CD4-positive, CD25-positive, alpha-beta regulatory T cell (primary cell): ENCODE measurements around the gene C15orf39. TPM values are rescaled to one million over a fixed set of nuclear protein-coding genes. Genes with fewer than 3 reads are reported as not detected.

Source experiments
- ATAC-seq, 2 donors: fragments of 150-1000 bp; cut with Tn5 transposase; one replicate each; pipeline ENCODE4 v1.10.0; 2021; ENCODE audit warnings: low read depth in 2 of 2, moderate number of reproducible peaks in 2 of 2, moderate library complexity in 1 of 2
- DNase-seq, 3 donors: peaks; one replicate each; pipeline versions ENCODE4 v3.0.0 to v3.0.0-alpha.2; 2012 to 2022; ENCODE audit warnings: mixed read lengths in 1 of 3
- H3K27ac ChIP-seq: one replicate; pipeline ENCODE4 v1.7.0; 2013; ENCODE audit warnings: mild to moderate bottlenecking, low read length; ENCODE audit not compliant: insufficient read depth, poor library complexity, severe bottlenecking
- H3K27me3 ChIP-seq: one replicate; pipeline ENCODE4 v1.7.0; 2013; ENCODE audit warnings: low read length; ENCODE audit not compliant: control insufficient read depth, insufficient read depth
- H3K36me3 ChIP-seq: one replicate; pipeline ENCODE4 v1.7.0; 2013; ENCODE audit warnings: mild to moderate bottlenecking, low read length, moderate library complexity; ENCODE audit not compliant: control insufficient read depth, insufficient read depth
- H3K4me1 ChIP-seq: 2 replicates; pipeline ENCODE4 v1.7.0; 2013; ENCODE audit warnings: mild to moderate bottlenecking, low read length; ENCODE audit not compliant: insufficient read depth, control insufficient read depth, poor library complexity, severe bottlenecking
- H3K4me3 ChIP-seq: one replicate; pipeline ENCODE4 v1.7.0; 2013; ENCODE audit warnings: low read depth, mild to moderate bottlenecking, low read length, moderate library complexity
- H3K9me3 ChIP-seq, 2 experiments: 1 replicate in 1 of 2; 2 replicates in 1 of 2; pipeline ENCODE4 v1.7.0; 2013; ENCODE audit warnings: low read length in 2 of 2, mild to moderate bottlenecking in 1 of 2, moderate library complexity in 1 of 2; ENCODE audit not compliant: control insufficient read depth in 2 of 2
- H3K27ac Mint-ChIP-seq, 3 donors: one replicate each; pipeline ENCODE4 v1.8.0; 2020 to 2022; ENCODE audit warnings: mild to moderate bottlenecking in 3 of 3, mixed read lengths in 3 of 3, moderate library complexity in 2 of 3
- H3K27me3 Mint-ChIP-seq: one replicate; pipeline ENCODE4 v1.8.0; 2022; ENCODE audit warnings: mild to moderate bottlenecking, mixed read lengths
- H3K36me3 Mint-ChIP-seq: one replicate; pipeline ENCODE4 v1.8.0; 2020; ENCODE audit warnings: mixed read lengths
- H3K4me1 Mint-ChIP-seq, 4 donors: one replicate each; pipeline ENCODE4 v1.8.0; 2020 to 2022; ENCODE audit warnings: mixed read lengths in 4 of 4, mild to moderate bottlenecking in 1 of 4
- H3K4me3 Mint-ChIP-seq, 4 donors: one replicate each; pipeline ENCODE4 v1.8.0; 2020 to 2022; ENCODE audit warnings: mild to moderate bottlenecking in 4 of 4, mixed read lengths in 4 of 4, moderate library complexity in 3 of 4
- H3K9me3 Mint-ChIP-seq, 7 donors: one replicate each; pipeline ENCODE4 v1.8.0; 2020 to 2022; ENCODE audit warnings: mixed read lengths in 7 of 7, mild to moderate bottlenecking in 3 of 7, moderate library complexity in 2 of 7
- polyA plus RNA-seq, 4 donors: library from polyadenylated mRNA; unstranded; fragments of 300-500 nt; fragmentation: Illumina TruSeq; gene quantifications; one replicate each; pipeline ENCODE4 v1.2.3, GENCODE V29; 2021
- total RNA-seq: library from RNA; stranded (reverse); gene quantifications from one replicate; pipeline ENCODE4 v1.2.3, GENCODE V29; 2022

The C15orf39 gene
- total and polyA plus RNA-seq, 5 donors from 2014 or later: 1.2 to 19.5 (median 2.1) TPM

DNA sequence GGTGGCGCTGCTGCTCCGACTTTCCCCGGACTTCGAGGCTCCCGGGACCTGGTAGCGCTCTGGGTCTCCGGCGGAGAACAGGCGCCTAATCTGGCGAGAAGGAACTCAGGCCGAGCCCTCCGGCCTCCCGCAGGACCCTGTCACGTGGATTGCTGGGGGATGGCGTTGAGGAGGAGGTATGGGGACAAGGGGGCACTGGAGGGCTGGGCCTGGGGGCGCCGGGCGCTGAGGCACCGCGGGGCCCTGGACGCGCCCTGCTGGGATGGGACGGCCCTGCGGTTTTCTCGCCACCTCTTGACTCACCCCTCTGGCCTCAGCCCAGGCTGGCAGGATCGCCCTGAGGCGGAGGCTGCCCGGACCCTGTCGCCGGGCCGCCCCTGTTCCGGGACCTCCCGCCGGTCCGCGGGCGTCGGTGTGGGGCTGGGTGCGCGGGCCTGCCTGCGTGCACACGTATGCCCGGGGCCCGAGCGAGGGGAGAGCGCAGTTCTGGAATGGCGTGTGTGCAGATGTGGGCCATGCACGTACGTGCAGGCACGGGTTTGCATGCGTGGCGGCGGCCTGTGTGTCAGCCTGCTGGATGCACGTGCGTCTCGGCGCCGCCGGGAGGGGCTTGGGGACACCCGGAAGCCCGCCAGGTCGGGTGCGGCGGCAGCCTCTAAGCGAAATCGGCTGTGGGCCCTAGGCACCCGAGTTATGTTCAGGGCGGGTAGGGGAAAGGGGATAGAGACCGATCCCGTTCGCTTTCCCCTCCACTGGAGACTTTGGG is 752 bp downstream of the C15orf39 start:
- H3K27me3 ChIP-seq: no peaks in the 10 kb centered on the region
- H3K27ac ChIP-seq: peak overlapping the region; percentile 91
- peaks cover 42% of the 10 kb centered on the region for H3K4me1 ChIP-seq
- Mint-ChIP-seq H3K36me3 (no peaks in the 10 kb centered on the region), H3K4me1 (peaks cover 10 to 50% (median 35%) of the 10 kb centered on the region in 4 donors), H3K27me3 (peaks cover 5% of the 10 kb centered on the region), H3K9me3 (peaks cover 0 to 1% (median 0%) of the 10 kb centered on the region in 7 donors), H3K4me3 (peak overlapping the region; percentile 91 to 98 (median 96)), H3K27ac (peak overlapping the region; percentile 84 to 91 (median 90))
- DNase-seq (peak; percentile 79 to 94 (median 86)), ATAC-seq (peak; percentile 71 to 78)
- peak overlapping the region; percentile 80 for H3K4me3 ChIP-seq
- no peaks in the 10 kb centered on the region for H3K9me3 ChIP-seq
- peaks cover 4% of the 10 kb centered on the region for H3K36me3 ChIP-seq

DNA sequence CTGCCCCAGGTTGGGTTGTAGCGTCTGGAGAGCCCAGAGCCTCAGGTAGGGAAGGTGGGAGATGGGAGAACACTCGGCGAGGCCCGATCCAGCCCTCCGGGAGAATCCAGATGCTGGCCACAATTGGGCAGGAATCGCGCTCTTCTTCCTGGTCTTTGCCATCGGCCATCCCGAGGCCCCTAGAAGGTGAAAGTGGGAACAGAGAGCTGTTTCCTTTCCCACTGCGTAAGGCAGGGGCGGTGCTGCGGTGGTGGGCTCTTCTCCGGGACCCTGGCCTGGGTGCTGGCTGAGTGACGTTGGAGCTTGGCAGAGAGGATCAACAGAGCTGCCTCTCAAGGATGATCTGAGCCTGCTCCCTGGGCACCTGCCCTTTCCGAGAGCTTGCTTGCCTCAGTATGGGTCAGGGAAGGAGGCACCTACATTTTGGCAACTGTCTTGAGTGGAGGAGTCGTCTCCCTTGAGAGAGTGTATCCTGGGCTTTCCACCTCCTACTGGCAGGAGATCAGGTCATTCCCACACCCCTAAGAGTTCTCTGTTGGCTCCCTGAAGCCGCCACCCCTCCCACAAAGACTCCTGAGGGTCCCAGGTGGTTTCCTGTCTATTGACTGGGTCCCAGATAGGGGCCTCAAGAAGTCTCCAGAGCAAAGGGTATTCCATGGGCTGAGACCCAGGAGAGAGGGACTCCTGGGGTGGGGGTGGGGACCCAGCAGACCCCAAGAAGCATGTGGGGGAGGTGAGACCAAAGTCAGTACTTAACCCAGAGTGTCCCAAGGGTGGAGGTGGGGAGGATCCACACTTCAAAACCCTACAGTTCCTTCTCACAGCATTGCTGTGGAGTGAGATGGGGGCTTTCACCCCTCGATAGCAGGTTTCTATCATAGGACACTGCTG is 1.6 kb downstream of the C15orf39 start:
- Histone ChIP-seq H3K36me3 (peaks cover 13% of the 10 kb centered on the region), H3K27me3 (no peaks in the 10 kb centered on the region), H3K27ac (peak overlapping the region; percentile 91), H3K4me1 (peaks cover 42% of the 10 kb centered on the region), H3K9me3 (no peaks in the 10 kb centered on the region), H3K4me3 (peak overlapping the region; percentile 80)
- Mint-ChIP-seq H3K27me3 (peaks cover 5% of the 10 kb centered on the region), H3K9me3 (peaks cover 0 to 1% (median 0%) of the 10 kb centered on the region in 7 donors), H3K27ac (peak overlapping the region; percentile 84 to 97 (median 90)), H3K4me3 (peak overlapping the region; percentile 91 to 98 (median 96)), H3K4me1 (peaks cover 10 to 51% (median 35%) of the 10 kb centered on the region in 4 donors), H3K36me3 (no peaks in the 10 kb centered on the region)
- ATAC-seq: no peak
- DNase-seq: no peak

GRCh38 chr15:75203908-75204263 is 2.2 kb downstream of the C15orf39 start:
- Mint-ChIP-seq H3K9me3 (peaks cover 0 to 1% (median 0%) of the 10 kb centered on the region in 7 donors), H3K4me1 (peaks cover 10 to 51% (median 35%) of the 10 kb centered on the region in 4 donors), H3K27ac (peak overlapping the region in 2 of 3 donors; percentile 51 to 75), H3K36me3 (peaks cover 1% of the 10 kb centered on the region), H3K27me3 (peaks cover 5% of the 10 kb centered on the region), H3K4me3 (peak overlapping the region; percentile 77 to 98 (median 94))
- Histone ChIP-seq H3K27ac (peak overlapping the region; percentile 91), H3K4me3 (peak overlapping the region; percentile 80), H3K27me3 (no peaks in the 10 kb centered on the region), H3K36me3 (peaks cover 19% of the 10 kb centered on the region), H3K4me1 (peaks cover 42% of the 10 kb centered on the region), H3K9me3 (no peaks in the 10 kb centered on the region)
- ATAC-seq: no peak
- peak in 1 of 3 donors; percentile 13 for DNase-seq

DNA sequence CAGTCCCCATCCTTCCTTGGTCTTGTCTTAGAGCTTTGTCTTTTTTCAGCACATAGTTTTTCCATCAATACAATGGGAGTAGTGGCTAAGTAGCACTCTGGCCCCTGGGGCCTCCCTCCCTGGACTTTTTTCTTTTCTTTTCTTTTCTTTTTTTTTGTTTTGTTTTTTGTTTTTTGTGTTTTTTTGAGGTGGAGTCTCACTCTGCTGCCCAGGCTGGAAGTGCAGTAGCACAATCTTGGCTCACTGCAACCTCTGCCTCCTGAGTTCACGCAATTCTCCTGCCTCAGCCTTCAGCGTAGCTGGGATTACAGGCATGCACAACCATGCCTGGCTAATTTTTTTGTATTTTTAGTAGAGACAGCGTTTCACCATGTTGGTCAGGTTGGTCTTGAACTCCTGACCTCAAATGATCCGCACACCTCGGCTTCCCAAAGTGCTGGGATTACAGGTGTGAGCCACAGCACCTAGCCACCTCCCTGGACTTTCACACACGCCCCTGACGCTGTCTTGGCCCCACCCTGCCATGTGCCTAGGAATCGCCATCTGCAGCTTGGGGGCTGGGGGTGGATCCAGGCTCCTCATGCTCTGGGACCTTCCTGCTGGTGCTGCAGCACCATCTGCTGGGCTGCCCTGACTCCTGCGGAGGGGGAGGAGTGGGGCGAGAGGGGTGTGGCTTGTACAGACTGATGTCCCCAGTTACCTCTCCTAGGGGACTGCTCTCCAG is 2.8 kb downstream of the C15orf39 start:
- Mint-ChIP-seq H3K27ac (peak overlapping the region in 2 of 3 donors; percentile 51 to 75), H3K36me3 (peaks cover 7% of the 10 kb centered on the region), H3K9me3 (peaks cover 0 to 1% (median 0%) of the 10 kb centered on the region in 7 donors), H3K4me1 (peaks cover 10 to 55% (median 36%) of the 10 kb centered on the region in 4 donors), H3K27me3 (peaks cover 5% of the 10 kb centered on the region), H3K4me3 (peak overlapping the region; percentile 77 to 98 (median 94))
- ATAC-seq (peak; percentile 56 to 63), DNase-seq (peak; percentile 77 to 89 (median 83))
- no peaks in the 10 kb centered on the region for H3K27me3 ChIP-seq
- H3K27ac ChIP-seq: peak overlapping the region; percentile 91
- H3K9me3 ChIP-seq: no peaks in the 10 kb centered on the region
- peaks cover 43% of the 10 kb centered on the region for H3K4me1 ChIP-seq
- peaks cover 25% of the 10 kb centered on the region for H3K36me3 ChIP-seq
- H3K4me3 ChIP-seq: peak overlapping the region; percentile 80

DNA sequence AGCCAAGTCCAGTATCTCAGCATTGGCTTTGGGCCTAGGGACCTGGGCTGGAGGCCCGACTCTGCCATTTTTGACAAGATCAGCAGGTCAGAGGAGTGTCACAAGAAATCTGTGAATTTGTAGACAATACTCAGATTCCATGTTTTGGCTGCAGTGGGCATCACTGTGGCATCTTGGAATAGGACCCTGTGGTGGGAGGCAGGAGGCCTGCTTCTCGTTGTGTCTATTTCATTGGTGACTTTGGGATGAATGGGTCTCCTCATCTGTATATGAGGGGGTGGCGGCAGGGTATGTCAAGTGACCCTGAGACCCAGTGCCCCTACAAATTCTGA is 3.3 kb downstream of the C15orf39 start:
- H3K27ac Mint-ChIP-seq: peak overlapping the region in 2 of 3 donors; percentile 51 to 75
- H3K27me3 Mint-ChIP-seq: peaks cover 5% of the 10 kb centered on the region
- H3K27ac ChIP-seq: no peak overlapping the region

GRCh38 chr15:75206006-75206405 is 4.3 kb downstream of the C15orf39 start:
- no peak overlapping the region for H3K27ac Mint-ChIP-seq

More for the DNA sequence above, 3.3 kb downstream of the C15orf39 start:
- peaks cover 30% of the 10 kb centered on the region for H3K36me3 ChIP-seq
- peak overlapping the region in 3 of 4 donors; percentile 91 to 98 (median 97) for H3K4me3 Mint-ChIP-seq
- H3K36me3 Mint-ChIP-seq: peaks cover 10% of the 10 kb centered on the region
- H3K27me3 ChIP-seq: no peaks in the 10 kb centered on the region
- peaks cover 10 to 55% (median 35%) of the 10 kb centered on the region in 4 donors for H3K4me1 Mint-ChIP-seq
- no peak for DNase-seq
- peaks cover 47% of the 10 kb centered on the region for H3K4me1 ChIP-seq
- no peak for ATAC-seq
- no peak overlapping the region for H3K4me3 ChIP-seq
- H3K9me3 ChIP-seq: no peaks in the 10 kb centered on the region
- H3K9me3 Mint-ChIP-seq: peaks cover 0 to 1% (median 0%) of the 10 kb centered on the region in 7 donors

More at GRCh38 chr15:75206006-75206405, 4.3 kb downstream of the C15orf39 start:
- H3K27me3 ChIP-seq: no peaks in the 10 kb centered on the region
- ATAC-seq (no peak), DNase-seq (no peak)
- H3K4me3 ChIP-seq: no peak overlapping the region
- H3K4me3 Mint-ChIP-seq: no peak overlapping the region
- peaks cover 10 to 53% (median 33%) of the 10 kb centered on the region in 4 donors for H3K4me1 Mint-ChIP-seq
- peaks cover 10% of the 10 kb centered on the region for H3K36me3 Mint-ChIP-seq
- H3K9me3 ChIP-seq: no peaks in the 10 kb centered on the region
- peaks cover 47% of the 10 kb centered on the region for H3K4me1 ChIP-seq
- no peak overlapping the region for H3K27ac ChIP-seq
- H3K27me3 Mint-ChIP-seq: peaks cover 5% of the 10 kb centered on the region
- H3K36me3 ChIP-seq: peaks cover 36% of the 10 kb centered on the region
- H3K9me3 Mint-ChIP-seq: peaks cover 0 to 1% (median 0%) of the 10 kb centered on the region in 7 donors
